HG03378 (cell line): ENCODE measurements around the gene SMAD2.
"Not testable (repeated sequence)": the region's sequence is repeated elsewhere in the genome, so short reads cannot be mapped to it uniquely, and the experiment has no call there.

Experiments used
- ATAC-seq: cut with Tn5 transposase; IDR thresholded peaks from one replicate; pipeline ENCODE4 v1.9.1; 2021; ENCODE audit warnings: mild to moderate bottlenecking, moderate library complexity; ENCODE audit not compliant: unreplicated experiment

SMAD2 gene

DNA sequence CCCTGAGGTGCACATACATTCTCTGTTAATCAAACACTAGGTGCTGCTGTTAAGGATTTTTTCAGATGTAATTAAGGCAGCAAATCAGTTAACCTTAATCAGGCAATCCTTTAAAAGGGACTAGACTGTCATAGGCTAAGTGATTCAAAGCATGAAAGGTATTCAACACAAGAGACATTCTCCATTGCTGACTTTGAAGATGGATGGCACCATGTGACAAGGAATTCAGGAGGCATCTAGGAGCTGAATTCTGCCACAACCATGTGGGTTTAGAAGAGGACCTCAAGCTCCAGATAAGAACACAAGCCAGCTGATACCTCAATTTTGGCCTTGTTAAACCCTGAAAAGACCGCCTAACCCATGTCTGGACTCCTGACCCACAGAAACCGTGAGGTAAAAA lies 84.0 kb downstream of the SMAD2 start:
- ATAC-seq, result no peak

DNA sequence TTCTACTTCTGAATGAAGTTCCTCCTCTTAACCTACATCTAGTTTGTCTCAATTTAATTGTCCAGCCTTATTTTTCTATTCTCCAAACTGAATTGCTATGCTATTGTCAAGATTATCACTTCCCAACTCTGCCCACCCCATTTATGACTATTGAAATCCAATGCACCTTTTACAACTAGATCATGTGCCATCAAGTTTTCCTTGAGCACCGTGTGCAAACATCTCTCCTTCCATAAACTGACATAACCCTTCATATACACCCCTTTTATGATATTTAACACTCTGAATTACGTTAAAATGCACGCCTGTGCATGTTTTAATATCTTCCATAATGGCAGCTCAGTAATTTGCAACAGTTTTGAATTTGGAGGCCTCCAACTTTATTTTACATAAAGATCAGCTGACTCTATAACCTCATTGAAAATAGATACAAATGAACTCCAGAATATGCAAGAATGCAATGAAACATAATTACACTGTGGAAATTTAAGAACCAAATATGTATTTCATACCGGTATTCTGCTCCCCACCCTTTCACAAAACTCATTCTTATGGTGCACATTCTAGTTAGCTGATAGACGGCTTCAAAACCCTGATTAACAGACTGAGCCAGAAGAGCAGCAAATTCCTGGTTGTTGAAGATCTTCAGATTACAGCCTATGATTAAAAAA lies 85.5 kb downstream of the SMAD2 start:
- ATAC-seq, result no peak

DNA sequence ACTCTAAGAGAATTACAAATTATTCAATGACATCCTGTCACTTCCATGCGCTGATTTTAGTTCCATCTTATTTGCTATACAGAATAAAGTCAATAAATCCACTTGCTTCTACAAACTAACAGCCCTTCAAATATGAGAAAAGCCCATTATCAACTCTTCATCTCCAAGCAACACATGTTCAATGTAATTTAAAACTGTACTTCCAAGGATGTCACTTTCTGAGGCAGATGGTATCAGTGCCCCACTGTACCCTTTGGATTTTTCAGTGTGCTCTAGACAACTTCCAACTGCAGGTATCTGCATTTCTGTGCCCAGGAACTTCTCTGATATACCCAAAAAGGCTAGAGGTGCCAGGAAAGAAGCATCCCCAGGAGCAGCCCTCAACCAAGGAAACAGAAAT lies 87.6 kb downstream of the SMAD2 start:
- no peak for ATAC-seq

DNA sequence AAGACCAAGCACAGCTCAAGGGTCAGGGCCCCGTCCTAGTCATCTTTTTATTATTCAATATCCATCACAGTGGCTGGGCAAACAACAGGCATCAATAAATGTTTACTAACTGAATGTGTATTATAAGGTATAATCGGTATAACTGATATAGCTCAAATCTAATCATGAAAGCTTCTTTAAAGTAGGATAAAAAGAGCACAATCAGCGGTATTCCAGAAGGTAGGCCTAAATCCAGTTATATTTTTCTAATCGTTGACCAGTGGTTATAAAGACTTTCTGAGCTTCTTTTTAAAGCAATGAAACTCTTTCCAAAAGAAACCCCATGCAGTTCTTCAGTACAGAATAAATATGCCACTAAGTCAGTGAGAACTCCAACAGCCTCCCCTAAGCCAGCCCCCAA lies 92.1 kb downstream of the SMAD2 start:
- no peak for ATAC-seq

- no peak for ATAC-seq
Observed at GRCh38 chr18:47832348-47832747, 98.1 kb downstream of the SMAD2 start.

GRCh38 chr18:47831351-47831750 lies 99.1 kb downstream of the SMAD2 start:
- ATAC-seq, result no peak

DNA sequence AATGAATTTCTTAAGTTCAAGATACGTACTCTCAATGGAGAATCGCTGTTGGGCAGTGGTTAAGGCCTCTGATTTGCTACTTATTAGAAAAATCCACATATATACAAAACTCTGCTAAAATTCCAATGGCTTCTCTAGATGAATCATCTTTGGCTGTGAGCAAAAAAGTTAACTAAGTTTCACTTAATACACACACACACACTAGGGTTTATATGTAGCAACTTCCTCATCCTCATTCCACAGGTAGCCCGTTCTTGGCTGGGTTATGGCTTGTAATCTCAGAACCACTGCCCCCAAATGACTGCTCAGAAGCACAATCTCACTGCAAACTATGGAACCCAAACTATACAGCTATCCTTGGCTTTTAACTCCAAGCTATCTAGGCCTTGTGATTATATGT lies 99.7 kb downstream of the SMAD2 start:
- ATAC-seq, result no peak

GRCh38 chr18:47829831-47830230 lies 100.6 kb downstream of the SMAD2 start:
- ATAC-seq, result no peak

GRCh38 chr18:47828031-47828430 lies 102.4 kb downstream of the SMAD2 start:
- not testable (repeated sequence) for ATAC-seq

- no peak for ATAC-seq
Observed at GRCh38 chr18:47826157-47827074, 104.0 kb downstream of the SMAD2 start.

DNA sequence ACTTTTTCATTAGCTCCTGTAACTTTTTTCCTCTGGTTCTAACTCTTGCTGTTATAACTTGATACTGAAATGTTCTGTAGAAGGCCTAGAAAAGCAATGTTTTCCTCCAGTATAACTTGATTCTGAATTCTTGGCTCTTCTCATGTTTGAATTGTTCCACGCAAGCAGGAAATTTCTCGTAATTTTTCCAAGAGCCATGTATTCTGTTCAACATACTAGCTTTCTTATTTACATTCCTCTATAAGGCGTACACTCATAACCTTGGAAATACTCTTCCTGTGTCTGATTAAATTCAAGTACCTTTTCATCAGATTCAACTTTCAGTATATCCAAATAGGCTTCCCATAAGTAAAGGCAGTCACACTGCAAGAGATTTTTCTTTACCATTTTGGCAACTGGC lies 109.1 kb downstream of the SMAD2 start:
- ATAC-seq, result no peak

DNA sequence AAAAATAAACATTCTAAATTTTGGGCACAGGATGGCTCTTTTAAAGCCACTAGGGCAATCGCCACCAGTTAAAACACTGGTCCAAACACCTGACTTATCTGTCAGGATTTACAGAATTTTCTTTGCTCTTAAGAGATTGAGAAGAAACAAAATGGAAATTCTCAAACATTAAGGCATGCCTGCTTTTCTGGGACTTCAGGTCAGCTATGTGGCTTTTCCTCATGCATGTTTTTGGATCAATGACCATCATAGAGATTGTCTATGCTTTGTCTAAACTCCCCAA lies 112.7 kb downstream of the SMAD2 start:
- ATAC-seq, result no peak

DNA sequence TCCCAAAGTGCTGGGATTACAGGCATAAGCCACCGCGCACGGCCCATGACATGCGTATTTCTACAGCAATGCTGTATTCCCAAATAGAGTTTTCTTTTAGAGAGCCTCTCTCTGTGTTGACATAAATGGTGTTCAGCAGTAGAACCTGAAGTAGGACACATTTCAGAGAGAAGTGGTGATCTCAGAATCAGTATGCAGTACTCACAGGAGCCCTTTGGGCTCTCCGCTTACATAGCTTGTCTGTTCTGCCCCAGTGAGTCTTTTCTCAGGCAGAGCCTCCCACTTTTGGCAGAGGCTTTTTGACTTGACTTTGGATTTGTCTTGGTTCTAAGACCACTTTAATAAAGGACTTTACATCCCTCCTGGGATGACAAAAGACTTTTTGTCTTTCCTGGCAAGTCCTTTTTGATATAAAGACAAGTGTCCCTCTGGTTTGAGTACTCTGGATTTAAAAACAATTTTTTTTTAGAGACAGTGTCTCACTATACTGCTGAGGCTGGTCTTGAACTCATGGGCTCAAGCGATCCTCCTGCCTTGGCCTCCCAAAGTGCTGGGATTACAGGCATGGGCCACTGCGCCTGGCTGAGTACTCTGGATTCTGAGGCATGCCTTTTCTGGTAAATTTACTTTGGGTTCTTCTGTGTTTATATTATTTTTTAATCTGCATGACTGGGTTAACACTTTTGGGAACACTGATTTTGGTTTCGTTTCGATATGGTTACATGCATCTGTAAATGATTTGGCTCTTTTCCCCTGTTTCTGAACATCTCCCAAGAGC lies 113.3 kb downstream of the SMAD2 start:
- no peak for ATAC-seq

DNA sequence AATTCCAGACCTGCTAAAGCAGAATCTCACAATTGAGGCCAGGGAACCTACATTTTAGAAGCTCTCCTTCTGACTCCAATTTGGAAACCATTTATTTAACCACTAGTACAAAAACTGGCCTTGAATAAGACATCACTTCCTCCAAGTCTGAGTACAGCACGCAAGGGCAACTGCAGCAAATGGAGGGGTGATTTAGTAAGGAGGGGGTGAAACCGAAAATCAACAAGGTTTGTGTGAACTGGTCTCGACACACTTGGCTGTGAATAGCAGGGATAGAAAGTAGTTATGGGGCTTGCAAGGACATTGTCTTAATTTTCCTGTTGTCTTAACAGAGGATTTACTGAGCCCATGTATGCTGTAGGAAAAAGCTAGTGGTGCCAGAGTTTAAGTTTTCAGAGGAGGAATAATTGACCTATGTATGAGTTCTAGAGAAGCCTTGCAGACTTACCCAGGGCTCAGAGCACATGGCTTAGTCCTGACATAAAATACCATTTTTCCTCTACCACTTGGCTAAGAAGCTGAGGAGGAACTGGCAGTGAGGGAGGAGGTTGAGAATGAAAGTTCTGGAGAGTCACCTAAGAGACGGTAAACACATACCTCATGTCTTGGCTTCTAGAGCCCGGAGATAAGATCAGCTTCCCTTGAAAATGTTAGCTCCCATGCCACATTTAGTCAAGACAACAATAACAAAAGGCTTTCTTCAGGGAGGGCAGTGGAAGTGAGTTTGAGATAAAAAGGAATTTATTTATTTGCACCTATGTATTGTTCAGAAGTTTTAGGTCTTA lies 114.8 kb downstream of the SMAD2 start:
- no peak for ATAC-seq

GRCh38 chr18:47809420-47809819 lies 121.0 kb downstream of the SMAD2 start:
- no peak for ATAC-seq

GRCh38 chr18:47802802-47803201 lies 127.7 kb downstream of the SMAD2 start:
- ATAC-seq, result no peak

DNA sequence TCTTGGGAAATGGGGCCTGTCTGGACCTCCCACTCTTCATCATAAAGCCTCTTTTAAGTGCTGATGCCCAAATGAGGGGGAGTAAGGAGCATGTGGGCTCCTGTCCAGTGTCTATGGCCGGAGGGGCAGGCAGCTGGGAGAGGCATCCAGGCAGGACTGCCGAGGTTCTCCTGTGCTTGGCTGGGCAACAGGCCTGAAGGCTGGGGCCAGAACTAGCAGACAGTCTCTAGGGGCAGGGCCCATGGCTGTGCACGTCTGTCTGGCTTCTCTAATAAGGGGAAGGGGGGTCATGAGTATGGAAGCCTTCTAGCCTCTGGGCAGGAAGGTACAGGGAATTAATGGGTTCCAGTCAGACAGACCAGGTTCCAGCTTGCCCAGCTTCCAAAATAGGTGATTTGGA lies 128.6 kb downstream of the SMAD2 start:
- no peak for ATAC-seq

DNA sequence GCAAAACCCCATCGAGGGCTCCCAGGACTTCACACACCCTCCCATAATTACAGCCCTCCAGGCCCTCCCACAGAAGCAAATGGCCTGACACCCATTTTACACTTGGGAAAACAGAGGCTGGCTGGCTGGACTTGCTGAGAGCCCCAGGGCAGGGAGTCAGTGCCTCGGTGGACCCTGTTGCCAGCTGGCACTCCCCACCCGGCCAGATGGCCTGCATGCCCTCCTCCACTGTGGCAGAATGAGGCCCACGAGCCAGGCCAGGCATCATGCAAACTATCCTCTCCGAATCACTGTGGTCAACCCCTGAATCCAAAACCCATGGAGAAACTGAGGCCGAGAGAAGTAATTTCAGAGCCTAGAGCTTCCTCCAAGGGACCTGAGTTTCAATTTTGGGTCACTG lies 129.7 kb downstream of the SMAD2 start:
- ATAC-seq, result no peak

DNA sequence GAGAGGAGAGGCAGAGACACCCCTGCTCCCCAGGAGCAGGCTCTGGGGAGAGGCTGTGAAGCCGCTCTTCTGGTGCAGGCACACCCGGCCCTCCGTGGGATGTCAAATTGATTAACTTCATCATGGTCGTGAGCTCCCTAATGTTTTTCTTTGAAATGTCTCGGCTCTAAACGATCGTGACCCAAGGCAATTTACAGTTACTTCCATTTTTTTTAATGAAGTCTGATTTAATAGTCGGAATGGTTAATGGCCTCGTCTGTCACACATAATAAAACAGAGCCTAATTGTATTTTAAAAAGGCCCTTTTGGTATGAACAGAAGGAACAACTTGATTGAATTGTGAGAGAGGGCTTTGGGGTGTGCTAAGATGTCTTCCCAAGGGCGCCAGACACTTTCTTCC lies 130.2 kb downstream of the SMAD2 start:
- no peak for ATAC-seq

GRCh38 chr18:47799376-47799775 lies 131.1 kb downstream of the SMAD2 start:
- ATAC-seq, result no peak

GRCh38 chr18:47798366-47798765 lies 132.1 kb downstream of the SMAD2 start:
- no peak for ATAC-seq
